ENCODE measurements around the gene TXNDC11. TPM values are rescaled to one million over a fixed set of nuclear protein-coding genes. Genes with fewer than 3 reads are reported as not detected.

Gene TXNDC11
- total RNA-seq, 1 experiment from 2014 or later: 11.1 TPM

DNA sequence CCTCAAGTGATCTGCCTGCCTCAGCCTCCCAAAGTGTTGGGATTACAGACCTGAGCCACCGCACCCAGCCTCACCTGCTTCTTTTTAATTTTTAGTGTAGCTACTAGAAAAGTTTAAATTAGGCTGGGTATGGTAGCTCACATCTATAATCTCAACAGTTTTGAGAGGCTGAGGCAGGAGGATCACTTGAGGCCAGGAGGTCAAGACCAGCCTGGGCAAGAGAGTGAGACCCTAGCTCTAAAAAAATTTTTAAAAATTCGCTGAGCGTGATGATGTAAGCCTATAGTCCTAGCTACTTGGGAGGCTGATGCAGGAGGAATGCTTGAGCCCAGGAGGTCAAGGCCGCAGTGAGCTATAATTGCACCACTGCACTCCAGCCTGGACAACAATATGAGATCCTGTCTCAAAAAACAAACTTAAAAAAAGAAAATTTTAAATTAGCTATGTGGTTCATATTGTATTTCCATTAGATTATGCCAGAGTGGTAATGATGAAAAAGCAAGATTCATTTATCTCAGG lies 34.9 kb downstream of the TXNDC11 start (continued):
- TF ChIP-seq TEAD4 (CRISPR knock-in tag; IDR thresholded peaks at IDR 0.05) (no peak), E2F5 (CRISPR knock-in tag; IDR thresholded peaks at IDR 0.05) (no peak), CREB1 (CRISPR knock-in tag; IDR thresholded peaks at IDR 0.05) (no peak), GABPB1 (CRISPR knock-in tag; IDR thresholded peaks at IDR 0.05) (no peak)
- TF ChIP-seq, protein P1, sequence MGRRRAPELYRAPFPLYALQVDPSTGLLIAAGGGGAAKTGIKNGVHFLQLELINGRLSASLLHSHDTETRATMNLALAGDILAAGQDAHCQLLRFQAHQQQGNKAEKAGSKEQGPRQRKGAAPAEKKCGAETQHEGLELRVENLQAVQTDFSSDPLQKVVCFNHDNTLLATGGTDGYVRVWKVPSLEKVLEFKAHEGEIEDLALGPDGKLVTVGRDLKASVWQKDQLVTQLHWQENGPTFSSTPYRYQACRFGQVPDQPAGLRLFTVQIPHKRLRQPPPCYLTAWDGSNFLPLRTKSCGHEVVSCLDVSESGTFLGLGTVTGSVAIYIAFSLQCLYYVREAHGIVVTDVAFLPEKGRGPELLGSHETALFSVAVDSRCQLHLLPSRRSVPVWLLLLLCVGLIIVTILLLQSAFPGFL (CRISPR knock-in tag; IDR thresholded peaks at IDR 0.05; ENCODE audit: borderline replicate concordance): no peak

DNA sequence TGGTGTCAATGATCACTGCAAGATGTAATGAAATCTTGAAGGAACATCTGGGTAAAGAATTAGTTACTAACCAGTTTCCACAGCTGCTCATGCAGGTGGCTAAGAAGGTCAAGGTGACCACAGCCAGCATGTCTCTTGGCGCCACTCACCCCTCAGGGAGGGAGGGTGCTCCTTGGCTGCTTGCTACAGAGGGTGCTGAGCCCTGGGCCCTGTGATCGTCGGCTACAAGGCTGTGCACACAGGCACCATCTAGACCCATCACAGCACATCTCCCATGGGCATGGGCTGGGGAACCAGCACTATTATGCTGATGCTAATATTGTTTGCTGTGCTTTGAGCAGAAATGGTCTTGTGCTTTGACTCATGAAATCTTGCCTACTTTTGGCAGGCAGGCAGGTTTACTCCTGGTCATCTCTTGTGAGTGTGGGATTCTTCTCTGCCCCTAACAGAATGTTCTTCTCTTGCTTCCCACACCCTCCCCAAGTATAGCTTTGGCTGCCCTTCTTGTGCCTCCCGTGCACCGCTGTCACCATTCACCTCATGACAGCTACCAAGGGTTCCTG lies 36.4 kb downstream of the TXNDC11 start:
- no peaks in the 10 kb centered on the region for H3K9me3 Mint-ChIP-seq
- CTCF ChIA-PET: interaction anchor here (0.5 to 2.2 kb wide), 3 partner anchors 9 to 174 kb away, joined by 3 to 8 read pairs (median 4); no protein-coding TSS in a partner anchor

GRCh38 chr16:11705311-11706025 lies 37.2 kb downstream of the TXNDC11 start:
- H3K27me3 Mint-ChIP-seq (ENCODE audit: low read depth): no peaks in the 10 kb centered on the region
- H3K4me1 Mint-ChIP-seq: no peaks in the 10 kb centered on the region
- ATAC-seq: no peak
- no peak overlapping the region for H3K27ac Mint-ChIP-seq
- H3K9me3 Mint-ChIP-seq: no peaks in the 10 kb centered on the region
- H3K36me3 Mint-ChIP-seq: peaks cover 3% of the 10 kb centered on the region; the same call in 1 of the 2 replicates
- ChIA-PET POLR2A (no interaction called here), CTCF (interaction anchor here (0.5 to 2.2 kb wide), 3 partner anchors 9 to 174 kb away, joined by 3 to 8 read pairs (median 4); no protein-coding TSS in a partner anchor)
- no peak overlapping the region for H3K4me3 Mint-ChIP-seq
- DNase-seq (ENCODE audit: low spot score): no peak
- TF ChIP-seq ATF3 (CRISPR knock-in tag; conservative IDR thresholded peaks at IDR 0.05): no peak
- no peak for TF ChIP-seq E2F5 (CRISPR knock-in tag; IDR thresholded peaks at IDR 0.05)
- no peak for TF ChIP-seq ETV6 (CRISPR knock-in tag; IDR thresholded peaks at IDR 0.05)
- TF ChIP-seq ATF1 (CRISPR knock-in tag; IDR thresholded peaks at IDR 0.05): no peak
- TF ChIP-seq TEAD4 (CRISPR knock-in tag; IDR thresholded peaks at IDR 0.05): no peak
- no peak for TF ChIP-seq E2F4 (CRISPR knock-in tag; IDR thresholded peaks at IDR 0.05; ENCODE audit: borderline replicate concordance, low read depth)
- no peak for TF ChIP-seq ARID4B (CRISPR knock-in tag; IDR thresholded peaks at IDR 0.05; ENCODE audit: borderline replicate concordance)
- no peak for TF ChIP-seq NFYB (CRISPR knock-in tag; conservative IDR thresholded peaks at IDR 0.05; ENCODE audit: low read depth)
- no peak for TF ChIP-seq ATF2 (CRISPR knock-in tag; IDR thresholded peaks at IDR 0.05; ENCODE audit: borderline replicate concordance, low read depth)

More for the DNA sequence above, 36.4 kb downstream of the TXNDC11 start:
- no peaks in the 10 kb centered on the region for H3K27me3 Mint-ChIP-seq (ENCODE audit: low read depth)
- H3K4me3 Mint-ChIP-seq: no peak overlapping the region
- POLR2A ChIA-PET: no interaction called here
- ATAC-seq (no peak), DNase-seq (ENCODE audit: low spot score) (no peak)
- no peak overlapping the region for H3K27ac Mint-ChIP-seq
- H3K4me1 Mint-ChIP-seq: no peaks in the 10 kb centered on the region
- peaks cover 3% of the 10 kb centered on the region; the same call in 1 of the 2 replicates for H3K36me3 Mint-ChIP-seq
- no peak for TF ChIP-seq E2F5 (CRISPR knock-in tag; IDR thresholded peaks at IDR 0.05)
- no peak for TF ChIP-seq JUN (CRISPR knock-in tag; IDR thresholded peaks at IDR 0.05)
- TF ChIP-seq EMX1 (CRISPR knock-in tag; IDR thresholded peaks at IDR 0.05): no peak
- TF ChIP-seq, protein P2, sequence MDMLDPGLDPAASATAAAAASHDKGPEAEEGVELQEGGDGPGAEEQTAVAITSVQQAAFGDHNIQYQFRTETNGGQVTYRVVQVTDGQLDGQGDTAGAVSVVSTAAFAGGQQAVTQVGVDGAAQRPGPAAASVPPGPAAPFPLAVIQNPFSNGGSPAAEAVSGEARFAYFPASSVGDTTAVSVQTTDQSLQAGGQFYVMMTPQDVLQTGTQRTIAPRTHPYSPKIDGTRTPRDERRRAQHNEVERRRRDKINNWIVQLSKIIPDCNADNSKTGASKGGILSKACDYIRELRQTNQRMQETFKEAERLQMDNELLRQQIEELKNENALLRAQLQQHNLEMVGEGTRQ (CRISPR knock-in tag; IDR thresholded peaks at IDR 0.05): no peak
- TF ChIP-seq PRRX2 (CRISPR knock-in tag; IDR thresholded peaks at IDR 0.05): no peak
- no peak for TF ChIP-seq NR3C1 (CRISPR knock-in tag; conservative IDR thresholded peaks at IDR 0.05; ENCODE audit: low read depth)
- no peak for TF ChIP-seq ESRRA (CRISPR knock-in tag; IDR thresholded peaks at IDR 0.05; ENCODE audit: borderline replicate concordance)
- no peak for TF ChIP-seq ZNF219 (CRISPR knock-in tag; IDR thresholded peaks at IDR 0.05; ENCODE audit: borderline replicate concordance)
- TF ChIP-seq GABPB1 (CRISPR knock-in tag; IDR thresholded peaks at IDR 0.05): no peak
